Embryonic facial prominence (tissue), 1 donor: Measurements from ENCODE around the gene CENPO.
"Not testable (repeated sequence)": the region's sequence is repeated elsewhere in the genome, so short reads cannot be mapped to it uniquely, and the experiment has no call there.

ENCODE experiments used
- DNase-seq: peaks from one replicate; pipeline ENCODE4 v3.0.0-alpha.2; 2016; ENCODE audit errors: extremely low spot score

Gene CENPO

GRCh38 chr2:24824071-24824588, 30.9 kb downstream of the CENPO start:
- no peak for DNase-seq

GRCh38 chr2:24824966-24825882, 32.0 kb downstream of the CENPO start:
- DNase-seq = no peak

- no peak for DNase-seq
Measured at GRCh38 chr2:24825883-24826772, 32.9 kb downstream of the CENPO start.

- no peak for DNase-seq
Measured at GRCh38 chr2:24826773-24827145, 33.5 kb downstream of the CENPO start.

- peak; percentile 66 for DNase-seq
Measured at GRCh38 chr2:24827321-24828237, 34.4 kb downstream of the CENPO start.

GRCh38 chr2:24828238-24828996, 35.2 kb downstream of the CENPO start:
- no peak for DNase-seq

- no peak for DNase-seq
Measured at GRCh38 chr2:24830351-24830750, 37.1 kb downstream of the CENPO start.

- no peak for DNase-seq
Measured at GRCh38 chr2:24830786-24831185, 37.6 kb downstream of the CENPO start.

GRCh38 chr2:24831221-24832072, 38.2 kb downstream of the CENPO start:
- no peak for DNase-seq

- DNase-seq = no peak
Measured at GRCh38 chr2:24832073-24832461, 38.8 kb downstream of the CENPO start.

- no peak for DNase-seq
Measured at GRCh38 chr2:24832521-24832920, 39.3 kb downstream of the CENPO start.

GRCh38 chr2:24832931-24833701, 39.9 kb downstream of the CENPO start:
- no peak for DNase-seq

GRCh38 chr2:24833821-24834732, 40.9 kb downstream of the CENPO start:
- no peak for DNase-seq

- DNase-seq = no peak
Measured at GRCh38 chr2:24834733-24835395, 41.6 kb downstream of the CENPO start.

GRCh38 chr2:24835411-24835810, 42.2 kb downstream of the CENPO start:
- DNase-seq = not testable (repeated sequence)

- no peak for DNase-seq
Measured at GRCh38 chr2:24836206-24836605, 43.0 kb downstream of the CENPO start.

- DNase-seq = no peak
Measured at GRCh38 chr2:24836706-24837105, 43.5 kb downstream of the CENPO start.
